Esophagus squamous epithelium (tissue), 5 donors: ENCODE results near the gene ATL1. TPM values are rescaled to one million over a fixed set of nuclear protein-coding genes. Genes with fewer than 3 reads are reported as not detected.

Experiments
- DNase-seq: peaks from one replicate; lab custom pipeline; 2025; lab: John Stamatoyannopoulos, UW
- H3K27ac ChIP-seq, 4 donors: fragments of 200-600 bp; sonication (generic); one replicate each; pipeline ENCODE4 v1.5.1; 2016 to 2019; ENCODE audit warnings: mild to moderate bottlenecking in 1 of 4
- H3K27me3 ChIP-seq, 4 donors: fragments of 200-600 bp; sonication (generic); 1 replicate in 3 of 4; 2 replicates in 1 of 4; pipeline versions ENCODE4 v1.5.1 to v1.6.0; 2017 to 2021; ENCODE audit warnings: antibody characterized with exemption in 1 of 4
- H3K36me3 ChIP-seq, 3 donors: fragments of 200-600 bp; sonication (generic); one replicate each; pipeline ENCODE4 v1.5.1; 2016 to 2019
- H3K4me1 ChIP-seq, 3 donors: fragments of 200-600 bp; sonication (generic); one replicate each; pipeline ENCODE4 v1.5.1; 2017 to 2019
- H3K4me3 ChIP-seq, 4 donors: fragments of 200-600 bp; sonication (generic); 1 replicate in 3 of 4; 2 replicates in 1 of 4; pipeline ENCODE4 v1.5.1; 2016 to 2019; ENCODE audit warnings: mild to moderate bottlenecking in 2 of 4, moderate library complexity in 1 of 4
- H3K9me3 ChIP-seq, 3 donors: fragments of 200-600 bp; sonication (generic); one replicate each; pipeline ENCODE4 v1.5.1; 2016 to 2019
- POLR2A ChIP-seq, 4 donors: fragments of 450-650 bp; IDR thresholded peaks; one replicate each; pipeline ENCODE4 v1.6.1; 2017; ENCODE audit warnings: antibody characterized with exemption in 4 of 4, mild to moderate bottlenecking in 4 of 4, moderate library complexity in 3 of 4
- WGBS, 2 donors: methylation state at CpG; one replicate each; pipeline ENCODE4 v1.1.5; 2018; 5-methylcytosine and 5-hydroxymethylcytosine counted together
- intact Hi-C: fragments of 100-400 bp; cut with DNase I; formaldehyde crosslinking; loops from one replicate; pipeline ENCODE4 v1.15.0; 2022
- total RNA-seq, 4 donors: library from RNA; depleted of rRNA; stranded (reverse); fragments of >200 nt; gene quantifications; one replicate each; pipeline ENCODE4 v1.1.0, GENCODE V29; 2016
- TF ChIP-seq, protein P1 (sequence below), 6 experiments: fragments of 450-650 bp in 4 of 6; fragments of 200-600 bp in 2 of 6; sonication (generic) in 2 of 6; IDR thresholded peaks; one replicate each; pipeline ENCODE4 v1.5.1; 2016 to 2019; ENCODE audit warnings: antibody characterized with exemption in 6 of 6, mild to moderate bottlenecking in 4 of 6, moderate library complexity in 4 of 6
- donor health status: DM: yes; HTN: yes; CAD: no.

Gene ATL1
- 1 to 10 TPM; 3.3 to 7.3 (median 6.0) TPM for total RNA-seq

DNA sequence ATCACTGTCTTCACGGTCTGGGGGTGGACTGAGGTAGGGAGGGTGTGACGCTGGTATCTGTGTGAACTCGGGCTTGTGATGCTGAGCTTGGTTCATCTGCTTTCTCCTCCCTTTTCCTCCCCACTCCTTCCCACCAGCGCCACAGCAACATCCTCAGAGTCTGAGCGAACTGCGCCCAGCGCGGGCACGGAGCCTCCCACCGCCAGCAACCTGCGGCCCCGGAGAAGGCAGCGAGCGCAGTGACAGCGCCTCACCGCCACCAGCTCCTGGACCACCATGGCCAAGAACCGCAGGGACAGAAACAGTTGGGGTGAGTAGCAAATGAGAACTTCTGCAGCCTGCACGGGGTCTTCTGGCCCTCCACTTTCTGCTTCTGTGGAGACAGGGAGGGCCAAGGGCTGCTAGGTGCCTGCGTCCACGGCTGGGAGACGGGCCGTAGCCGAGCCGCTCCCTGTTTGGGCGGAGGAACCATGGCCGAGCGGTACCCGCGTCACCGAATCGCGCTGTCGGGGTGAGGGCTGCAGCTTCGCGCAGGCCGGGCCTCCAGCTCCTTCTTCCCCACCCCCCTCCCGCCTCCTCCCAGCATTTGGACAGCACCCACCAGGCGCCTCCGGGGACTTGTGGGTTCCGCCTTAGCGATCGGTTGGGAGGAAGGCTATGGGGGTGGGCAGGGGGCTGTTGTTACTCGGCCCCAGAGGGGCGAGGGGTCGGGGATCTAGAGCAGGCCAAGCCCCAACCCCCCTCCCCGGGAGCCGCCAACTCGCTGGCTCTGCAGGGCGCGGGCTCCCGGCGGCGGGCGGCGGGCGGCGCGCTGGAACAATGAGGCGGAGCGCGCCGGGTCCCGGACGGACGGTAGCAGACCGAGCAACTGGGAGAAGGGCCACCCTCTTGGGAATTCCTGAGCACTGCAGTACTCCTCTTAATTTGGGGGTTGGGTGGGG is at the start of gene ATL1:
Gene ATL1 (plus strand): TSS at position 156 of the 941 bp plus-strand sequence. CDS start 121 bp downstream, at position 277.
- peak within 1 kb of the TSS; percentile 55 to 81 (median 68) for H3K4me3 ChIP-seq
- DNase-seq: no peak
- H3K9me3 ChIP-seq: no peaks in the 10 kb centered on the region
- H3K27ac ChIP-seq: peak within 1 kb of the TSS; percentile 77 to 95 (median 88)
- no peaks in the 10 kb centered on the region for H3K36me3 ChIP-seq
- WGBS, 2 donors: 0 to 1% methylated on average over 12 to 19 of the region's 66 CpGs
- TF ChIP-seq, protein P1, sequence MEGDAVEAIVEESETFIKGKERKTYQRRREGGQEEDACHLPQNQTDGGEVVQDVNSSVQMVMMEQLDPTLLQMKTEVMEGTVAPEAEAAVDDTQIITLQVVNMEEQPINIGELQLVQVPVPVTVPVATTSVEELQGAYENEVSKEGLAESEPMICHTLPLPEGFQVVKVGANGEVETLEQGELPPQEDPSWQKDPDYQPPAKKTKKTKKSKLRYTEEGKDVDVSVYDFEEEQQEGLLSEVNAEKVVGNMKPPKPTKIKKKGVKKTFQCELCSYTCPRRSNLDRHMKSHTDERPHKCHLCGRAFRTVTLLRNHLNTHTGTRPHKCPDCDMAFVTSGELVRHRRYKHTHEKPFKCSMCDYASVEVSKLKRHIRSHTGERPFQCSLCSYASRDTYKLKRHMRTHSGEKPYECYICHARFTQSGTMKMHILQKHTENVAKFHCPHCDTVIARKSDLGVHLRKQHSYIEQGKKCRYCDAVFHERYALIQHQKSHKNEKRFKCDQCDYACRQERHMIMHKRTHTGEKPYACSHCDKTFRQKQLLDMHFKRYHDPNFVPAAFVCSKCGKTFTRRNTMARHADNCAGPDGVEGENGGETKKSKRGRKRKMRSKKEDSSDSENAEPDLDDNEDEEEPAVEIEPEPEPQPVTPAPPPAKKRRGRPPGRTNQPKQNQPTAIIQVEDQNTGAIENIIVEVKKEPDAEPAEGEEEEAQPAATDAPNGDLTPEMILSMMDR (IDR thresholded peaks at IDR 0.05): no peak
- peak in 2 of 4 donors; percentile 35 to 36 for TF ChIP-seq POLR2A (IDR thresholded peaks at IDR 0.05)
- H3K27me3 ChIP-seq: no peaks in the 10 kb centered on the region
- intact Hi-C loops: no loop called here
- H3K4me1 ChIP-seq: peaks cover 0 to 24% (median 6%) of the 10 kb centered on the region in 3 donors

DNA sequence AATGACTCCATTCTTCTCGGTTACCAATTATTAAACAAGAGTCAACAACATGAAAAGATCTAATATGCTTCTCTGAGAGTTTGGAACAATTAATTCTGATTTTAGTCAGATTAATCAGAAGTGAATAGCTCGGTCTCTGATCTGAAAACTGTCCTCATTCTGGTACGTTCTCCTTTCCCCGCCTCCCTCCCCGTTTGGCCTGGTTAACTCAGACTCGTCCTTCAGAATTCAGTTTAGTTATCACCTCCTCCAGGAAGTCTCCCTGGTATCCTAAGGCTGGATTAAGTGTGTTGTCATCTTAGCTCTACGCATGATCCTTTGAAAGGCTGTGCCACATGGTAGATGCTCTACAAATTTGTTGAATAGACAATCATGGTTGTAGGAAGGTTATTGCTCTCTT is 49.8 kb upstream of the ATL1 start:
- 88 to 89% methylated on average over 7 of the region's 7 CpGs for WGBS, 2 donors
- intact Hi-C loops: no loop called here
- no peak for DNase-seq

DNA sequence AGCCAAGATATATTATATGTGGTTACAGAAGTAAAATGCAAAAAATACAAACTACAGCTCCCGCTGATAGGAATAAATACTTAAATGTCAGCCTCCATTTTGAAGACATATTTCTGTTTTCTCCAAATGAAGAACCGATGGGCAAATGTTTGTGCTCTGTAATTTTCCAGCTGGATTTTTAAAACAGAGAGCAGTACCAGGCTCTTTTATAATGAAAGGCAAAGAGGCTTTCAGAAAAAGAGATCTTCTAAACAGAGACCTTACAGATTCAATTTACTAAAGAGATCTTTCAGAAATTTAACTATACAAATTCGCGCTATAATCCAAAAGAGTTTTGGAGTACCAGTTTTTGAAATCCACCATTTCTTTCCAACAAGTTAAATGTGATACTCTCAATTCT is 47.5 kb upstream of the ATL1 start:
- TF ChIP-seq, protein P1 (IDR thresholded peaks at IDR 0.05): no peak
- no peak for TF ChIP-seq POLR2A (IDR thresholded peaks at IDR 0.05)
- Histone ChIP-seq H3K9me3 (no peaks in the 10 kb centered on the region), H3K4me1 (peaks cover 0 to 19% (median 0%) of the 10 kb centered on the region in 3 donors), H3K27me3 (no peaks in the 10 kb centered on the region), H3K27ac (no peak overlapping the region), H3K36me3 (peaks cover 0 to 6% (median 0%) of the 10 kb centered on the region in 3 donors), H3K4me3 (no peak overlapping the region)
- no peak for DNase-seq
- WGBS, 2 donors: 93 to 94% methylated on average over 4 of the region's 4 CpGs
- intact Hi-C loops: no loop called here

More for the DNA sequence above, 49.8 kb upstream of the ATL1 start:
- Histone ChIP-seq H3K4me1 (peaks cover 0 to 9% (median 0%) of the 10 kb centered on the region in 3 donors), H3K36me3 (peaks cover 0 to 4% (median 0%) of the 10 kb centered on the region in 3 donors), H3K27ac (no peak overlapping the region), H3K27me3 (no peaks in the 10 kb centered on the region), H3K4me3 (no peak overlapping the region), H3K9me3 (no peaks in the 10 kb centered on the region)
- TF ChIP-seq, protein P1 (IDR thresholded peaks at IDR 0.05): no peak
- no peak for TF ChIP-seq POLR2A (IDR thresholded peaks at IDR 0.05)

DNA sequence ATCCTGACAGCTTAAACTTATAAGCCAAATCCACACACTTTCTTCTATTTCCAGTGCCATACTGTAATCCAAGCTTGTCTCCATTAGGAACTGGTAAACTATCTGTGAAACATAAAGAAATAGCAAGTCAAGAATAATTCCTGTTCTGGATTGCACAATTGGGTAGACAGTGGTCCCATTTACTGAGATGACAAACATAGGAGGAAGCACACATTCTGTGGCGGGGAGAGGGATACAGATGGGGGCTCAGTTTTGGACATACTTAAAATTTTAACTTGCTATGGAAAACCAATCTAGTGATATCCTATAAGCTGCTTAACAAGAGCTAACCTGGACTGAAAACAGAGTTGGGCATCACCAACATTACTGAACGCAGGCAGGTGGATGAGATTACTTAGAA is 43.9 kb upstream of the ATL1 start:
- 90 to 100% methylated on average over 2 of the region's 2 CpGs for WGBS, 2 donors
- Histone ChIP-seq H3K27me3 (no peaks in the 10 kb centered on the region), H3K4me3 (no peak overlapping the region), H3K27ac (no peak overlapping the region), H3K36me3 (peaks cover 0 to 6% (median 0%) of the 10 kb centered on the region in 3 donors), H3K9me3 (no peaks in the 10 kb centered on the region), H3K4me1 (peaks cover 3 to 48% (median 13%) of the 10 kb centered on the region in 3 donors)
- no peak for DNase-seq
- intact Hi-C loops: no loop called here
- no peak for TF ChIP-seq POLR2A (IDR thresholded peaks at IDR 0.05)
- TF ChIP-seq, protein P1 (IDR thresholded peaks at IDR 0.05): no peak
